Measurements from ENCODE around the gene C1QTNF6.

The C1QTNF6 gene

DNA sequence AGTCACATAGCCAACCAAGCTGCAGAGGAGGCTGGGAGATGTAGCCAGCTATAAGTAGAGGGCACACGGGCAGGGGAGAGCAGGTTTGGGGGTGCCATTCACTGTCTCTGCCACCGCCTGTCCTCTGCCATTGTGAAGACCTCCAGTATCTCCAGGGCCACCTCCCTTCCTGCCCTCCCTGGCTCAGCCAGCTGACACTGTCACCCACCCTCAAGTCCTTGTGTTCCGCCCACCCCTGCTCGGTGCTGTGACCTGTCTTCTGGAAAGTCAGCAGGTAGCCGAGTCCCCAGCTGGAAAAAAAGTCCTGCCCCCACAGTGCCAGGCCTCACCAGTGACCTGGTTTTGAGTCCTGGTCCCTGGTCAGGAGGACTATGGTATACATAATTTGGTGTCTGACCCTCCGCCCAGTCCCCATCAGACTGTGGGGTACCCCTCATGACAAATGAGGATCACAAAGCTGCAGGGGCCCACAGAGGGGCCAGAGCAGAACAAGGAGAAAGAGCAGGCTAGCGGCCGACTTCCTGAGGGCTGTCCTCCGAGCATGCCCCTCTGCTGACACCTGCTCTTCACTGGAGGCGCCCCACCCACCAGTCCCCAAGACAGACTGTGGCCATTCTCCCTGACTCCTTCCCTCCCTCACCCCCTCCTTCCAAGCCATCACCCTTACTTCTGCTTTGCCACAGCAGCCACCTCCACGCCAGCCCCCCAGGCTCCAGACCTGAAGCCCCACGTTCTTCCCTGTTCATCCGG is 31.2 kb downstream of the C1QTNF6 start:
- DNase-seq = no peak

DNA sequence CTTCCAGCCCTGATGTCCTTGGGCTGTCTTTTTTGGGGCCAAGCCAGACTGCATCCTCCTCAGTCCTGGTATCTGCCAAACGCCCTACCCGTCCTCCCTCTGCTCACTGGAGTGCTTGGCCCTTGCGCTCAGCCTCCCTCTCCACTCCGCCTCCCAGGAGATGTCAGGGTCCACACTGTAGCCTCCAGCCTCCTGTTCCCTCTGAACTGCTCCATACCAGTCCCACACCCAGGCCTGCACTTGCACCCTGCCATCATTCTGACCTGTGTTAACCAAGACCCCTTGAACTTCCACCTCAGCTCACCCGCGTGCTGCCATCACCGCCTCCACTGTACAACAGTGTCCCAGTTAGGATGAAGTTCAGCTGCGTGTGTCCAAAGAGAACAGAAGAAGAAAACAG is 32.1 kb downstream of the C1QTNF6 start:
- no peak for DNase-seq

DNA sequence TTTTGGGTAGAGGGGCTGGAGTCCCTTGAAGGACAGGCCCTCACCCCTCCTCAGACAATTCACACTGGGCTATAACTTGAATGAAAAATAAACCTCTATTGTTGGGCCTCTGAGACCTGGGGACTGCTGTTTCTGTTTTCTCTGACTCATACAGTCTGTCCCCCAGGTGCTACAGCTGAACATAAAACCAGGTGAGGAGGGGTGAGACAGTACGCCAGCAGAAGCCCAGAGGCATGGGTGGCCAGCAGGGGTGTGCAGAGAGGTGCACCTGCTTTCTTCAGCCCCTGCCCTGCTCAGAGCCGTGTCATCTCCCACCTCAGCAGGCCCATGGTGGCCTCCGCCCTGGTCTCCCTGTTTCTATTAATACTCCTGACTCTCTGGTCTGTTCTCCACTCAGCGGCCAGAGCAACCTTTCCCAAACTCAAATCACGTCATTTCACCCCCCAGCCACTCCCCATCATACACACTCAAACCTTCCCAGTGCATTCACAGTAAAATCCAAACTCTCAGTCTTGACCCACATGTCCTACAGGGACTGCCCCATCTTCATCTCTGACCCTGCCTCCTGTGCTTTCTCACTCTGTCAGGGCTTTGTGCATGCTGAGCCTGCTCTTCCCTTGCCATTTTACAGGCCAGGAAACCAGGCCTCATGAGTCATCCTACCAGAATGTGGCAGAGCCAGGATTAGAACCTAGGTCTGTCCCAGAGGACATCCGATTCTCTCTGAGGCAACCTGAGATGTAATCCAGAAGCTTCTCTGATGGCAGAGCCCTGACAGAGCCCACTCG is 32.9 kb downstream of the C1QTNF6 start:
- no peak for DNase-seq

DNA sequence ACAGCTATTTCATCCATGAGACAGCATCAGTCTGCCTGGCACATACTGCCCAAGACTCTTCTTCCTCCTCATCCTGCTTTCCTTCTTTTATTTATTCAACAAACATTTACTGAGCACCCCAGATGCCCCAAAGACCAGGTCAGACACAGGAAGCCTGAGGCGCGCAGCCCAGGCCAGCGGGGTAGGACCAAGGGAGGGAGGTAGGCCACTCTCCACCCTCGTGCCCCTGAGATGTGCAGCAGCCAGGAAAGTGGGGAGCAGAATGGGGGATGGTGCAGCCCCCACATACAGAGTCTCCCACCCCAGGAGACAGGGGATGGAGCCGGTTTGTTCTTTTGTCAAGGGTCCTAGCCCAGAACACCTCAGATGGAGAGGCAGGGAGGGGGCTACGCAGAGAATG is 34.1 kb downstream of the C1QTNF6 start:
- DNase-seq = no peak

DNA sequence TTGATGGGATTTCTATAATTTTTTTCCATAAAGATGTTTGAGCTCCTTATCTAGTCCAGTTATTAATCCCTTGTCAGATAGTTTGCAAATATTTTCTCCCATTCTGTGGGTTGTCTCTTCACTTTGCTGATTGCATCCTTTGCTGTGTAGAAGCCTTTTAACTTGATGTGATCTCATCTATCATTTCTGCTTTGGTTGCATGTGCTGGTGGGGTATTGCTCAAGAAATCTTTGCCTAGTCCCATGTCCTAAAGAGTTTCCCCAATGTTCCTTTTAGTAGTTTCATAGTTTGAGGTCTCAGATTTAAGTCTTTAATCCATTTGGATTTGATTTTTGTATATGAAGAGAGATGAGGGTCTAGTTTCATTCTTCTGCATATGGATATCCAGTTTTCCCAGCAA is 36.6 kb downstream of the C1QTNF6 start:
- no peak for DNase-seq

DNA sequence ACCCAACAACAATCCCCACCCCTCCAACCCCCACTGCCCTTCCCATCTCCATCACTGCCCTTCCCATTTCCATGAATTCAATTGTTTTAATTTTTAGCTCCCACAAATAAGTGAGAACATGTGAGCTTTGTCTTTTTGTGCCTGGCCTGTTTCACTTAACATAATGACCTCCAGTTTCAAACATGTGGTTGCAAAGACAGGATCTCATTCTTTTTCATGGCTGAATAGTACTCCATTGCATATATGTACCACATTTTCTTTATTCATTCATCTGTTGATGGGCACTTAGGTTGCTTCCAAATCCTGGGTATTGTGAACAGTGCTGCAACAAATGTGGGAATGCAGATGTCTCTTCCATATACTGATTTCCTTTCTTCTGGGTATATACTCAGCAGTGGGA is 37.3 kb downstream of the C1QTNF6 start:
- no peak for DNase-seq

DNA sequence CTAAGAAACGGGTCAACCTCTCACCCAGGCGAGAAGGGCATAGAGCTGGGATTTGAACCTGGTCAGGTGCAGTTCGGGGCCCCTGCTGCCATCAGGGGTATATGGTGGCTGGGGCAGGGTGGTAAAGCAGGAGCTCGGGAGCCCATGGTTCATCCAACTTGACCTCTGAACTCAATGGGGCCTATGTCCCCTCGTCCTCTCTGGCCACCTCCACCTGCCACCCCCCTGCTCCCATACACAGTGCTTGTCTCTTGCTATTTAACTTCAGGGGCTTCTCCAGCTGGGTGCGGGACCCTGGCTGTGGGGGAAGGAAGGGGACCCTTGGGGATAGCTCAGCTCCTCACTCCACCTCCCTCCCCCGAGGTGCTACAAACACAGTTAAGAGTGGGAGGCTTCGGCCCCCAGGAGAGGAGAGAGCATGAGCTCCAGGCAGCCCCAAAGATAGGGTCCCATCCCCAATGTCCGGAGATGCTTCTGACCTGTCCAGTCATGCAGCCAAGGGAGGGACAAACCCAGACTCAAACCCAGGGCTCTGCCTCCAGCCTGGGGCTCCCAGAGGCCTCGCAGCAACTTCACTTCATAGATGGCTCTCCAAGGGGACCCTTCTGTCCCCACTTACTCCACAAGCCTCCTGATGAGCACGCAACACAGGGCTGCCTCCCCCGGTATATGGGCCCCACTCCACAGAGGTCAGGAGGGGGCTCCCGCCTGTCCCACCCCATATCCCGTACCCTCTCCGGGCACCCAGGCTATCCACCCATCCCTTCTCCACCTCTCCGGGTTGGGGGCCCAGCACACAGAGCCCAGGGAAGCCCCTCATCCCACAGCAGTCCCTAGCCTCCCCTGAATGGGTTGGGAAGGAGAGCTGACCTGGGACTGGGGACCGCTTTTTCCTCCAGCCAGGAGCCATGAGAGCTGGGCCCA is 39.0 kb downstream of the C1QTNF6 start:
- DNase-seq = no peak

GRCh38 chr22:37148031-37148651 is 39.9 kb downstream of the C1QTNF6 start:
- no peak for DNase-seq

GRCh38 chr22:37147186-37147990 is 40.7 kb downstream of the C1QTNF6 start:
- no peak for DNase-seq

DNA sequence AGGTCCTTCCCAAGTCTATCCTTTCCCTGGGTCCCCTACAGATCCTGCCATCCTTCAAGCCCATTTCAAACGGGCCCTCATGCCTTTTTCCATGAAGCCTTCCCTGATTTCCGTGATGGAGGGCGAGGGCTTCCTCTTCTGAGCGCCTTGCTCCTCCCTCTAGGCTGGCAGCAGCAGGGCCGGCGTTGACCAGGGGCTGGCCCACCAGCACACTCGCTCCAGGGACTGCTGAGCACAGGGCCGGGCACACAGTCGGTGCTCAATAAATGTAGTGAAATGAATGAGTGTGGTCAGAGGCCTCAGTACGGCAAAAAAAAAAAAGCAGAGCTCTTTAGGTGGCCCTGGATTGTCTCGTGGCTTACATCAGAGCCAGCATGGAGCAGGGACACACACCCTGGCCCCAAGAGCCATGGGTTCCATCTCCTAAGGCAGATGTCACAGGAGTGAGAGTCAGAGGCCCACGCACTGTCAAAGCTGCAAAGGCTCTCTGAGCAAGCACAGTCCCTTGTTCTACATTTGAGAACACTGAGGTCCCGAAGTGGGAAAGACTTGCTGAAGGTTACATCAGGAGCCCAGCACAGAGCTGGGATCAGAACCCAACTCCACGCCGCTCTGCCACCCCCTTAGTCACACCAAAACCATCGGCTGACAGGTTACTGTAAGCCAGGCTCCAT is 41.4 kb downstream of the C1QTNF6 start:
- DNase-seq = no peak

- DNase-seq = no peak
Measured at GRCh38 chr22:37146051-37146385, 42.0 kb downstream of the C1QTNF6 start.

GRCh38 chr22:37145180-37146050 is 42.6 kb downstream of the C1QTNF6 start:
- DNase-seq = no peak

- DNase-seq = no peak
Measured at GRCh38 chr22:37144180-37144554, 43.9 kb downstream of the C1QTNF6 start.

- no peak for DNase-seq
Measured at GRCh38 chr22:37141971-37142370, 46.1 kb downstream of the C1QTNF6 start.

- no peak for DNase-seq
Measured at GRCh38 chr22:37141476-37141875, 46.6 kb downstream of the C1QTNF6 start.

- DNase-seq = no peak
Measured at GRCh38 chr22:37140686-37141323, 47.2 kb downstream of the C1QTNF6 start.

- DNase-seq = no peak
Measured at GRCh38 chr22:37139762-37140161, 48.3 kb downstream of the C1QTNF6 start.

DNA sequence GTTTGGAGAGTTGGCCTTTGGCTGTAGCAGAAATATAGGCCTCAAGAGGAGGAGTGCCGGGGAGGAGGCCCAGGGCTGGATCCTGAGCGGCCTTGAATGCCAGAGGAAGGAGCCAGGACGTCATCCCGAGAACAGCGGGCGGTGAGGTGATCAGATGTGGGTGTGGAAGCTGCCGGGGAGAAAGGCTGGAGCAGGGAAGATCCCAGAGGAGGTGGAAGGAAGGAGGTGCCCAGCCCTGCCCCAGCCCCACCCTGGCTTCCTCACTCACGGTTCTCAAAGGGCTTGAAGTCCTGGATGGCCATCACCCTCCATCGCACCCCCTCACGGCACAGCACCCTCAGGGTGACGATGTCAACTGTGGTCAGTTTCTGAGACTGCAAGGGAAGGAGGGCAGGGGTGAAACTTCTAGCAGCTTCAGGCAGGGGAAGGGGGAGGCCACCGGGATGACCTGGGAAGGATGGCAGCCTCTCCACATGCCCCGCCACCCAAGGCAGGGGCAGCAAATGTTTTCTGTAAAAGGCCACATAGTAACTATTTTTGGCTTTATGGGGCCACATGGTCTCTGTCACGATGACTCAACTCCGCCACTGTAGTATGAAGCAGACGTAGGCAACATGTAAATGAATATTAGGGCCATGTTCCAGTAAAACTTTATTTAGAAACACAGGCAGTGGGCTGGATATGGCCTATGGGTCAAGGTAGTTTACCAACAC is 49.0 kb downstream of the C1QTNF6 start:
- no peak for DNase-seq

GRCh38 chr22:37137903-37138665 is 50.0 kb downstream of the C1QTNF6 start:
- DNase-seq = no peak

Measured in NCI-H2081 treated with DMSO at 0.1 percent for 48 hours (cell line).